Neutrophil (primary cell): ENCODE measurements around the gene ETNK2.

Source experiments
- H3K27ac ChIP-seq: fragments of 200-600 bp; sonication (generic); 2 replicates; pipeline ENCODE4 v1.5.1; 2016; ENCODE audit warnings: mild to moderate bottlenecking, moderate library complexity
- H3K27me3 ChIP-seq: fragments of 200-600 bp; sonication (generic); 2 replicates; pipeline ENCODE4 v1.6.0; 2016; ENCODE audit warnings: mild to moderate bottlenecking
- H3K36me3 ChIP-seq: fragments of 200-600 bp; sonication (generic); 2 replicates; pipeline ENCODE4 v1.5.1; 2017
- H3K4me1 ChIP-seq, 2 experiments: fragments of 200-600 bp in 1 of 2; sonication (generic) in 1 of 2; 1 replicate in 1 of 2; 2 replicates in 1 of 2; pipeline versions ENCODE4 v1.5.1 to v1.6.1; 2013 to 2016; ENCODE audit warnings: low read depth in 1 of 2, low read length in 1 of 2, mild to moderate bottlenecking in 1 of 2, moderate library complexity in 1 of 2; ENCODE audit not compliant: control insufficient read depth in 1 of 2, insufficient read depth in 1 of 2
- H3K4me3 ChIP-seq, 2 experiments: fragments of 200-600 bp in 1 of 2; sonication (generic) in 1 of 2; 1 replicate in 1 of 2; 2 replicates in 1 of 2; pipeline ENCODE4 v1.5.1; 2013 to 2016; ENCODE audit warnings: low read depth in 1 of 2, low read length in 1 of 2, mild to moderate bottlenecking in 1 of 2, moderate library complexity in 1 of 2
- H3K9me3 ChIP-seq: fragments of 200-600 bp; sonication (generic); 2 replicates; pipeline ENCODE4 v1.5.1; 2016
- CTCF ChIP-seq: fragments of 200-600 bp; sonication (generic); IDR thresholded peaks from 2 replicates; pipeline ENCODE4 v1.5.1; 2016; ENCODE audit warnings: antibody characterized with exemption

The ETNK2 gene

GRCh38 chr1:204110894-204111633 lies 40.8 kb downstream of the ETNK2 start:
- H3K4me3 ChIP-seq, result no peak overlapping the region
- H3K36me3 ChIP-seq, result no peaks in the 10 kb centered on the region
- H3K4me1 ChIP-seq, result no peaks in the 10 kb centered on the region
- no peak overlapping the region for H3K27ac ChIP-seq
- no peak for TF ChIP-seq CTCF
- H3K9me3 ChIP-seq, result no peaks in the 10 kb centered on the region
- H3K27me3 ChIP-seq, result peaks cover 26% of the 10 kb centered on the region

- H3K9me3 ChIP-seq, result no peaks in the 10 kb centered on the region
- no peak for TF ChIP-seq CTCF
- no peaks in the 10 kb centered on the region for H3K36me3 ChIP-seq
- peaks cover 51% of the 10 kb centered on the region for H3K27me3 ChIP-seq
- H3K4me1 ChIP-seq, result no peaks in the 10 kb centered on the region
- H3K4me3 ChIP-seq, result no peak overlapping the region
- H3K27ac ChIP-seq, result no peak overlapping the region
These were observed 43.3 kb downstream of the ETNK2 start for GRCh38 chr1:204108312-204109141.

- Histone ChIP-seq H3K36me3 (no peaks in the 10 kb centered on the region), H3K4me3 (no peak overlapping the region), H3K27me3 (peaks cover 58% of the 10 kb centered on the region), H3K27ac (no peak overlapping the region), H3K4me1 (no peaks in the 10 kb centered on the region), H3K9me3 (no peaks in the 10 kb centered on the region)
- no peak for TF ChIP-seq CTCF
These were observed 44.0 kb downstream of the ETNK2 start for GRCh38 chr1:204107892-204108291.

- Histone ChIP-seq H3K4me1 (no peaks in the 10 kb centered on the region), H3K9me3 (no peaks in the 10 kb centered on the region), H3K4me3 (no peak overlapping the region), H3K27me3 (peaks cover 68% of the 10 kb centered on the region), H3K36me3 (no peaks in the 10 kb centered on the region), H3K27ac (no peak overlapping the region)
- no peak for TF ChIP-seq CTCF
These were observed 45.0 kb downstream of the ETNK2 start for GRCh38 chr1:204106825-204107224.

- Histone ChIP-seq H3K4me1 (no peaks in the 10 kb centered on the region), H3K27me3 (peaks cover 84% of the 10 kb centered on the region), H3K9me3 (no peaks in the 10 kb centered on the region), H3K36me3 (no peaks in the 10 kb centered on the region), H3K27ac (no peak overlapping the region), H3K4me3 (no peak overlapping the region)
- TF ChIP-seq CTCF, result no peak
These were observed 46.7 kb downstream of the ETNK2 start for GRCh38 chr1:204105131-204105515.
